ENCODE results near the gene IGFALS.

Gene IGFALS

DNA sequence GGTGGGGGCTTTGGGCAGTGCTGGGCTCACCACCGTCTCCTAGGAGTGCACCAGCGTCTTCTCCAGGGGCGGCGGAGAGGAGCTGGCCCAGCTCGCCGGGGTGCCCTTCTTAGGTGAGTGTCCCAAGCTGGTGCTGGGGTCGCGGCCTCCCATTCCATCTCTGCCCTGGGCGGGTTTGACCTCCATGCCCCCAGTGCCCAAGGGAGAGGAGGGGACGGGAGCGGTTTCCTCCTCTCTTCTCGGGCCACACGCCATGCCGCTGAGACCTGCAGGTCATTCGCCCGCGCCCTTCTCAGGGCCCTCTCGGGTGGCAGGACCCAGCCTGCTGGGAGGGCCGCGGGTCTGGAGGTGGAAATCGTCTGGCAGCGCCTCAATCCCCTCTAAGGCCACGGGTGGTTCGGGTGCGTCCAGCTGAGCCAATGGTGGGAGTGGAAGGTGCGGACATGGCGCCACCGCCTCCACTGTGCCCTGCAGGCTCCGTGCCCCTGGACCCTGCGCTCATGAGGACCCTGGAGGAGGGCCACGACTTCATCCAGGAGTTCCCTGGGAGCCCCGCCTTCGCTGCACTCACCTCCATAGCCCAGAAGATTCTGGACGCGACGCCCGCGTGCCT is 5.3 kb downstream of the IGFALS start:
- DNase-seq: no peak

DNA sequence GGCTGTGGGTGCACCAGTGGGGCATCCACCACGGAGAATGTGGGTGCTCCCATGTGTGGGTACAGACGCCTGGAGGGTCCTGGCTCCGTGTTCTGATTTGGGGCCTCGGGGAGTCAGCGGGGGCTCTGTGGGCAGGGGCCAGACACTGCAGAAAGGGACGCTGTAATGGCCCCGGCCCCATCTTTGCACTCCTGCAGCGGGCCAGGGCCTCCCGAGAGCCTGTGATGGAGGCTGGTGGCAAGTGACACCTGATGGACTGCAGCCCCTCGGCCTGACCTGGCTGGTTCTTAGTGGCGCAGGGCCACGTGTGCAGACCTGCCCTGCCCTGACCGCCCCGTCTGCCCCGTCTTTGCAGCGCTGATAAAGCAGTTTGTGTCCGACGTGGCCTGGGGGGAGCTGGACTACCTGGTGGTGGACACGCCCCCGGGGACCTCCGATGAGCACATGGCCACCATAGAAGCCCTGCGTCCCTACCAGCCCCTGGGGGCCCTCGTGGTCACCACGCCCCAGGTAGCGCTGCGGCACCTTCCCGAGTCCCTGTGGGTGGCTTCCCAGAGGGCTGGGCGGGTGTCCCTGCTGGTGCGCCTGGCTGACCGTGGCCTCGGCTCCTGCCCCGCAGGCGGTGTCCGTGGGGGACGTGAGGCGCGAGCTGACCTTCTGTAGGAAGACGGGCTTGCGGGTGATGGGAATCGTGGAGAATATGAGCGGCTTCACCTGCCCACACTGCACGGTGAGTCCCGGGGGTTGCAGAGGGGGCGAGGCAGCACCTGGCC is 6.0 kb downstream of the IGFALS start:
- no peak for DNase-seq

DNA sequence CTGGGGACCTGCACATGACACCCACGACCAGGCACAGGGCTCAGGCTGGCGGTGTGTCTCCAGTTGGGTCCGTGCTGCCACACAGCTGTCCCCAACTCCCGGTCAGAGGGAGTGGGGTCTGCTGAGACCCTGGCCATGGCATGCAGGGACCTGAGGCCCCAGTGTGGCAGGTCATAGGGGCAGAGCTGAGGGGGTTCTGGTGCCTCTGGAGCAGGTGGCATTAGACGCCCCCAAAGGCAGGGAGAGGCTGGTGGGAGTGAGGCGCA is 6.5 kb downstream of the IGFALS start:
- no peak for DNase-seq

DNA sequence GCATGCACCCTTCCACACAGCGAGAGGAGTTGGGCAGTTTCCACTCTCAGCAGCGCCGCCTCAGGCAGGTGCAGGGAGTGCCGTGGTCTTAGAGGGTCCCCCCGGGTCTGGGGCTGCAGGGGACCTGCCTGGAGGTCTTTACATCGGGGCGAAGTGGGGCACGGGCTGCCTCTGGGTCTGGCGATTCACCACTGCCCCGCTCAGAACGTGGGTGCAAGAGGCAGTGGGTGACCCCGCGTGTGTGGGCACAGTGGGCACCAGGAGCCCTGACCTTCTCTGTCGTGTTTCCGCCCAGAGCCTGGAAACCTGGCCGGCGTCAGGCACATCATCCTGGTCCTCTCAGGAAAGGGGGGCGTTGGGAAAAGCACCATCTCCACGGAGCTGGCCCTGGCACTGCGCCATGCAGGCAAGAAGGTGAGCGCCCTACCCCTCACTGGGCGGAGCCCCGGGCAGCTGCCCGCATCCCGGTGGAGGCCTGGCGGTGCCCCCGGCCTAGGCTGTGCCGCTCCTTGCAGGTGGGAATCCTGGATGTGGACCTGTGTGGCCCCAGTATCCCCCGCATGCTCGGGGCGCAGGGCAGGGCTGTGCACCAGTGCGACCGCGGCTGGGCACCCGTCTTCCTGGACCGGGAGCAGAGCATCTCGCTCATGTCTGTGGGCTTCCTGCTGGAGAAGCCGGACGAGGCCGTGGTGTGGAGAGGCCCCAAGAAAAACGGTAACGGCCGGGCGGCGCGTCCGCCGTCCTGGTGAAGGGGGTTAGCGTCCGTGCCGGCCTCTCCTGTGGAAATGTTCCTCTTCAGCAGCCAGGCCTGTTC is 7.1 kb downstream of the IGFALS start:
- DNase-seq: no peak

DNA sequence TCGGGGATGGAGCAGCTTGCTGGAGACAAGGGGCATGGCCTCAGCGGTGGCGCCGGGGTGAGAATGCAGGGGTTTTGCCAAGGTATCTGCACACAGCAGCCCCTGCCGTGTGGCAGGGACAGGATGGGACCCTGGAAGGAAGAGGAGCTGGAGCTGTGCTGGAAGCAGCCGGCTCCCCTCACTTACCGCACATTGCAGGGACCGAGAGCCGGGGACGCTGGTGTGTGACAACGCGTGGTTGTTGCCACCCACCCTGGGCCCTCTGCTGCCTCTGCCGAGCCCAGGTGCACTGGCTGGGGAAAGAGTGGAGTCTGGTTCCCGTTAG is 7.7 kb downstream of the IGFALS start:
- no peak for DNase-seq

DNA sequence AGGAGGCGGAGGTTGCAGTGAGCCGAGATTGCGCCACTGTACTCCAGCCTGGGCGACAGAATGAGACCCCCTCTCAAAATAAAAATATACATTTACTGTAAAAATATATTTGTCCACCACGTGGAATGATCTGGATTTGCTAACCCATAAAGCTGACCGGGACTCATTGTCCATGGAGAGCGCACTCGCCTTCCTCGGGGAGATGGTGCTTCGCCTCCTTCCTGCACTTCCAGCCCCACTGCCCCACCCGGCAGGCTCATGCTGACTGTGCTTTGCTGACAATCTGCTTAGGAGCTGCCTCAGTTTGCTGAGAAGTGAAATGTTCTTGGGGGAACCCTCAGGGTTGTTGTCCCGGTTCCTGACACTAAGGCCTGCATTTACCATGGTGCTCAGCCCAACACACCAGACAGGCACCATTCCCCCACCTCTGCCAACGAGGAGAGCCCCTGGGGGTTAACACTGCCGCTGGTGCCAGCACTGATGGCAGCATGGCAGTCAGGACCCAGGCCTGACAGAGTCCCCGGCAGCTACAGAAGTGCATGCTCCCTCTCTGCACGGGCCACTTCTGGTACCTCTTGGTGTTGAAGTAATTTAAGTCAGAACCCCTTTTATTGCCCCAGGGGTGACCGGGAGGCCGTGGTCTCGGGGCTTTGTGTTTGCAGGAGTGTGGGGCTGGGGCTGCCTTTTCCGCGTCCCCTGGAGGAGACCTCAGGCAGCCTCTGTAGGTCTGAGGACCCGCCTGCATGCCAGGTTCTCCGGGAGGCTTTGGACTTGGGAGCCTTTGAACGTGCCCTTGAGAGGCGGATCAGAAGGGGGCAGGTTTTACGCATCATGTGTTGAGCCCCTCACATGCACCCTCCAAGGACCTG is 8.3 kb downstream of the IGFALS start:
- DNase-seq: no peak

- DNase-seq: peak; percentile 97
Measured at GRCh38 chr16:1782408-1783264, 10.9 kb downstream of the IGFALS start, which contains the start of the genes NUBP2 and SPSB3. Gene NUBP2 (plus strand): TSS chr16:1782960. CDS start chr16:1783021, 61 bp downstream. Gene SPSB3 (minus strand): TSS chr16:1782571. CDS start chr16:1781483, 1,088 bp downstream.

- DNase-seq: no peak
Measured at GRCh38 chr16:1781758-1782407, 11.6 kb downstream of the IGFALS start.

DNA sequence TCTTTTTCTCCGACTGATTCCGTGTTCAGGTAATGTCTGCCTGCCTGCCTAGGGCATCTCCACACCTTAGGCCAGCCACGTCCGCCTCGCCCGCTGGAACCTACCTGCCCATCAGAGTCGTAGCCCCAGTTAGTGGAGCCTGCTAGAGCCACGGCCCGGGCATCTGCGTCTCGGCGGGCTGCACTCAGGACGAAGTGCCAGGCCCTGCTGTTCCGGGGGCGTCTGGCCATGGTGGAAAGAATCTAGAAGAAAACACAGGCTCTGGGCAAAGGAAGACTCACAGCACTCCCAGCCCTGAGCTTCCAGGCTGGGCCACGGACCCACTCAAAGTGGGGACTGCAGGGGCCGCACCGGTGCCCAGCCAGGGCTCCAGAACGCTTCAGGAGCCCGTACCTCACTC is 12.3 kb downstream of the IGFALS start:
- no peak for DNase-seq

GRCh38 chr16:1780677-1781072 is 12.8 kb downstream of the IGFALS start:
- DNase-seq: no peak

DNA sequence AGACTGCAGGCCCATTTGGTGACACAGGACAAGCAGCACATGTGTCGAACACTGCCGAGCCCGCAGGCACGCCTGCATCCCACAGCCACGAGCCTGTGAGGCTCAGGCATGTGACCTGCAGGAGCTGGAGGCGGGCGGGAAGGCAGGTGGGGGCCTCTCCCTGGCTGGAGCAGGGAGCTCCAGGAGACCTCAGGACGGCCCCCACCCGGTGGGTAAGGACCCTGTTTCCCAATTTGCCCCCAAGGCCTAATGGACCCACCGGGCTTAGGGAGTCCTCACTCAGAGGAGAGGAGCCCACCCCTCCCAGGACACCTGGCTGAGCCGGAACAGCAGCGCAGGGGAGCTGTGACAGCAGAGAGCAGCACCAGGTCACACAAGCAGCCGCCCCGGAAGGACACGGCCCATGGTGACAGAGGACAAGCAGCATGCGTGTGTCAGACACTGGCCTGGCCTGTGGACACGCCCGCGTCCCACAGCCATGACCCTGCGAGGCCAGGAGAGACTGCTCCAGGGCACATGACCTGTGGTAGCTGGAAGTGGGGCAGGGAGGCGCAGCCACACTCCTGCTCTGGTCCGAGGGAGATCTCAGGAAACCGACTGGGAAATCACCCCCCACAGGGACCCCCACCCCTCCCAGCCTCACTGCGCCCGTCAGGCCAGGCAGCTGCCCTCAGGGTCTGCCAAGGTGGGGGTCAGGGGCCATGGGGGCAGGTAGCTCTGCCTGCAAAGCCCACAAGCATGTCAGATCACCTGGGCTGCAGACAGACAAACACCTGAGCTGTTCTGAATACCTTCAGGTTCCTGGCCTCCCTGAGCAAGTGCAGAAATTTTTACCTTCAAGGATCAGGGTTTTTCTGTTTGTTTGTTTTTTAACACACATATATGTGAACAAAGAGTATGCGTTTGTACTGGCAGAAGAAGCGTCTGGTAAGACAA is 13.5 kb downstream of the IGFALS start:
- DNase-seq: no peak

GRCh38 chr16:1779234-1779701 is 14.2 kb downstream of the IGFALS start:
- DNase-seq: no peak

DNA sequence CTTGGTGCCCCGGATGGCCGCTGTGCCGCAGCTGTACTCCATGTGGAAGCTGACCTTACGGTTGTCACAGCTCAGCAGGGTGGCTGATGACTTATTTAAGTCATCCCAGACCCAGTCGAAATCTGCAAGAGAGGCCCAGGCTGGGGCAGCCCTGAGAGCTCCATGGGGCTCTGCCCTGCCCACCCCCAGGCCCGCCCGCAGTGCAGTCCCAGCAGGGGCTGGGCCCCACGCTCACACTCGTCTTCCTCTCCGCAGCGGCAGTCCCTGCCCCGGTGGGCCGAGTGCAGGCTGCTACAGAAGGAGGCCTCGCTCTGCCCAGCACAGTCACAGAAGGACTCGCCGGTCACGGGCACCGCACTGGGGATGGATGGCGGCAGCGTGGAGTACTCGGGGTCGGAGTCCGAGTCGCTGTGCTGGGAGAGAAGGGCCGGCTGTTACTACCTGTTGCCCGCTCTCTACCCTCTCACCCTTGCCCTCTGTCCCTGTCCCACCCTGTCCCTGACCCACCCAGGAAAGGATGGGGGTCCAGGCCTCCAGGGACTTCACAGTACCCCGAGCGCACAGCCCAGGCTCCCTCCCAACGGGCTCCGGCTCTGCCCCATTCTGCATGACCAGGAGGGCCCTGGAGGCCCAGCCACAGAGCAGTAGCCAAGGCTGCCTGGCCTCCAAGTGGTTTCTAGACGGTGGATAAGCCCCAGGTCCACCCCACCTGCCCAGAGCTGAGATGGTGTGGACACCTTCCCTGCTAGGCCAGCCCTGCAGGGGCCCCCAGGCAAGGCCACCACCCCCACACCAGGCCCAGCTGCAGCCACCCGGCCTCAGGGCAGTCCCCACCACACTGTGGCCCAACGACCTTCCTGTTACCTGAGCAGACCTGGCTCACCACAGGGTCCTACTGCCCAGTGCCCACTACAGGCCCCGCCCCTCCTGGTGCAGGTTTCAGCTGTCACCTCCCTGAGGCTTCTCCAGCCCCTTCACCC is 15.0 kb downstream of the IGFALS start:
- DNase-seq: no peak

- no peak for DNase-seq
Measured at GRCh38 chr16:1777375-1778199, 15.9 kb downstream of the IGFALS start.

GRCh38 chr16:1776991-1777374 is 16.5 kb downstream of the IGFALS start:
- no peak for DNase-seq

DNA sequence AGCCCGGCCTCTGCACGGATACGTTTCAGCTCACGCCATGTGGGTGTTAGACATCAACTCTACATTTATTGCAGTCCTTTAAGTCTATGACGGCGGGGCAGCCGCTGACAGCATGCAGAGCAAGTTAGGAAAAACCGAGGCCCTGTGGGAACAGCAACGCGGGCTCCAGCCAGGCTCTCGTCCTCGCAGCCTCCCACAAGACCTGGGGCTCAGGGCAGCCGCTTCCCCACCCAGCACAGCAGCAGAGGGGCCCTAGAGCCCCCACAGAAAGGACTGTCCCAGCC is 16.9 kb downstream of the IGFALS start:
- DNase-seq: no peak

- DNase-seq: no peak
Measured at GRCh38 chr16:1775846-1776671, 17.4 kb downstream of the IGFALS start.

Measured in NCI-H1694 treated with DMSO at 0.1 percent for 48 hours (cell line).